Medulla oblongata (tissue), 1 donor: Measurements from ENCODE around the gene ICAM3.

Source experiments
- DNase-seq: peaks from one replicate; pipeline ENCODE4 v3.0.0-alpha.2; 2015; ENCODE audit errors: extremely low spot score

ICAM3 gene

GRCh38 chr19:10291554-10292205, 47.7 kb downstream of the ICAM3 start:
- DNase-seq = no peak

- DNase-seq = peak; percentile 34
Observed at GRCh38 chr19:10290876-10291553, 48.4 kb downstream of the ICAM3 start.

- no peak for DNase-seq
Observed at GRCh38 chr19:10290357-10290875, 49.0 kb downstream of the ICAM3 start.

GRCh38 chr19:10289836-10290356, 49.5 kb downstream of the ICAM3 start, which contains the start of gene ICAM5:
TSS of gene ICAM5 (plus strand) at chr19:10289952. CDS start at chr19:10290044, 92 bp downstream.
- no peak for DNase-seq

- no peak for DNase-seq
Observed at GRCh38 chr19:10289167-10289835, 50.1 kb downstream of the ICAM3 start.

GRCh38 chr19:10288662-10289166, 50.7 kb downstream of the ICAM3 start:
- no peak for DNase-seq

- DNase-seq = no peak
Observed at GRCh38 chr19:10286803-10287737, 52.4 kb downstream of the ICAM3 start, which contains the start of gene ICAM4. TSS of gene ICAM4 (plus strand) at chr19:10286955. CDS start at chr19:10287013, 58 bp downstream.

- no peak for DNase-seq
Observed at GRCh38 chr19:10285393-10285792, 54.0 kb downstream of the ICAM3 start.

GRCh38 chr19:10284960-10285278, 54.5 kb downstream of the ICAM3 start:
- DNase-seq = no peak

- DNase-seq = no peak
Observed at GRCh38 chr19:10284065-10284959, 55.1 kb downstream of the ICAM3 start.
